IMR-90 (cell line): Measurements from ENCODE around the gene FXYD3. TPM values are rescaled to one million over a fixed set of nuclear protein-coding genes. Genes with fewer than 3 reads are reported as not detected.

Experiments
- ATAC-seq: fragments of 200-7000 bp; cut with Tn5 transposase; 2 replicates; pipeline ENCODE4 v1.9.1; 2020; ENCODE audit warnings: low read depth, mild to moderate bottlenecking, moderate library complexity
- BruUV-seq: library from RNA; stranded (reverse); fragments of 400-500 nt; replicated peaks from 2 replicates; lab custom pipeline; 2021; lab: Mats Ljungman, UMichigan
- CTCF ChIA-PET: fragments of 300-600 bp; formaldehyde crosslinking; extraction: SDS; loops from one replicate; lab custom pipeline; 2021; ENCODE audit warnings: antibody characterized with exemption; lab: Yijun Ruan, JAX
- POLR2A ChIA-PET: fragments of 300-600 bp; sonication (Branson Sonifier 250); formaldehyde crosslinking; loops from one replicate; lab custom pipeline; 2022; ENCODE audit warnings: antibody characterized with exemption; ENCODE audit not compliant: unreplicated experiment; lab: Charles Lee
- DNase-seq: peaks from one replicate; pipeline ENCODE4 v3.0.0; 2013
- H2AFZ ChIP-seq: replicated peaks from 2 replicates; pipeline ENCODE3; 2013; ENCODE audit warnings: low read length, mild to moderate bottlenecking; ENCODE audit not compliant: poor library complexity
- H2AK5ac ChIP-seq: 2 replicates; pipeline ENCODE4 v1.6.1; 2013; ENCODE audit warnings: low read depth, low read length, inconsistent platforms
- H2AK9ac ChIP-seq: replicated peaks from 2 replicates; pipeline ENCODE3; 2013; ENCODE audit warnings: mild to moderate bottlenecking, low read depth, low read length, moderate library complexity; ENCODE audit not compliant: poor library complexity
- H2BK120ac ChIP-seq: 2 replicates; pipeline ENCODE4 v1.6.1; 2013; ENCODE audit warnings: low read depth, low read length, inconsistent platforms
- H2BK15ac ChIP-seq: 3 replicates; pipeline ENCODE4 v1.6.1; 2013; ENCODE audit warnings: low read depth, low read length, inconsistent platforms
- H2BK20ac ChIP-seq: 2 replicates; pipeline ENCODE4 v1.6.1; 2013; ENCODE audit warnings: low read depth, mild to moderate bottlenecking, inconsistent platforms, low read length, moderate library complexity
- H2BK5ac ChIP-seq: 2 replicates; pipeline ENCODE4 v1.6.1; 2013; ENCODE audit warnings: mild to moderate bottlenecking, low read depth, low read length, inconsistent platforms; ENCODE audit not compliant: poor library complexity, severe bottlenecking
- H3K14ac ChIP-seq: replicated peaks from 2 replicates; pipeline ENCODE4 v1.6.1; 2013; ENCODE audit warnings: low read depth, low read length, inconsistent platforms
- H3K18ac ChIP-seq: 2 replicates; pipeline ENCODE4 v1.6.1; 2013; ENCODE audit warnings: low read depth, low read length, control low read depth
- H3K23ac ChIP-seq: 2 replicates; pipeline ENCODE4 v1.6.1; 2013; ENCODE audit warnings: low read depth, low read length, inconsistent platforms
- H3K27ac ChIP-seq: 2 replicates; pipeline ENCODE4 v1.5.1; 2013; ENCODE audit warnings: mild to moderate bottlenecking, control low read depth, low read length; ENCODE audit not compliant: insufficient read depth
- H3K27me3 ChIP-seq: 2 replicates; pipeline ENCODE4 v1.6.1; 2013; ENCODE audit warnings: low read length; ENCODE audit not compliant: control insufficient read depth, insufficient read depth
- H3K36me3 ChIP-seq: 2 replicates; pipeline ENCODE4 v1.6.1; 2013; ENCODE audit warnings: low read length, mixed read lengths; ENCODE audit not compliant: control insufficient read depth, insufficient read depth
- H3K4ac ChIP-seq: 2 replicates; pipeline ENCODE4 v1.6.1; 2013; ENCODE audit warnings: low read depth, low read length, inconsistent platforms
- H3K4me1 ChIP-seq: 2 replicates; pipeline ENCODE4 v1.6.1; 2013; ENCODE audit warnings: low read length, mixed read lengths; ENCODE audit not compliant: control insufficient read depth, insufficient read depth
- H3K4me2 ChIP-seq: 2 replicates; pipeline ENCODE4 v1.6.1; 2013; ENCODE audit warnings: low read depth, mild to moderate bottlenecking, control low read depth, low read length, moderate library complexity
- H3K4me3 ChIP-seq: 2 replicates; pipeline ENCODE4 v1.5.1; 2013; ENCODE audit warnings: low read depth, mild to moderate bottlenecking, control low read depth, low read length, moderate library complexity; ENCODE audit not compliant: insufficient read depth
- H3K56ac ChIP-seq: 2 replicates; pipeline ENCODE4 v1.6.1; 2013; ENCODE audit warnings: low read length, inconsistent platforms; ENCODE audit not compliant: insufficient read depth; ENCODE audit errors: extremely low read depth
- H3K79me1 ChIP-seq, 2 experiments: 2 replicates each; pipeline ENCODE4 v1.6.1; 2013; ENCODE audit warnings: low read length in 2 of 2, inconsistent platforms in 1 of 2, low read depth in 1 of 2
- H3K9ac ChIP-seq: 2 replicates; pipeline ENCODE4 v1.6.1; 2013; ENCODE audit warnings: low read depth, low read length, control low read depth
- H3K9me1 ChIP-seq: 2 replicates; pipeline ENCODE4 v1.6.1; 2013; ENCODE audit warnings: low read length, inconsistent platforms; ENCODE audit not compliant: insufficient read depth
- H3K9me3 ChIP-seq: 2 replicates; pipeline ENCODE4 v1.6.1; 2013; ENCODE audit warnings: low read length; ENCODE audit not compliant: control insufficient read depth, insufficient read depth
- H4K20me1 ChIP-seq: 2 replicates; pipeline ENCODE4 v1.6.1; 2013; ENCODE audit warnings: low read length, inconsistent platforms; ENCODE audit not compliant: insufficient read depth
- H4K5ac ChIP-seq: 2 replicates; pipeline ENCODE4 v1.6.1; 2013; ENCODE audit warnings: mild to moderate bottlenecking, low read depth, low read length, control low read depth
- H4K8ac ChIP-seq, 2 experiments: 2 replicates each; pipeline ENCODE4 v1.6.1; 2013; ENCODE audit warnings: low read depth in 2 of 2, low read length in 2 of 2, control low read depth in 1 of 2, inconsistent platforms in 1 of 2
- H4K91ac ChIP-seq: 2 replicates; pipeline ENCODE4 v1.6.1; 2013; ENCODE audit warnings: low read depth, low read length, inconsistent platforms; ENCODE audit not compliant: insufficient read depth
- CHD1 ChIP-seq: IDR thresholded peaks from 2 replicates; pipeline ENCODE4 v1.6.1; 2012; ENCODE audit warnings: low read depth, low read length, improper control_type of control experiment
- WGBS, 2 experiments: methylation state at CpG; one replicate each; pipeline versions ENCODE4 v1.1.5 to v1.1.7; 2013; ENCODE audit warnings: missing lambda C conversion rate in 2 of 2; ENCODE audit not compliant: insufficient read length in 1 of 2; ENCODE audit errors: extremely low coverage in 2 of 2; 5-methylcytosine and 5-hydroxymethylcytosine counted together
- dilution Hi-C: fragments of 300-500 bp; cut with HindIII; formaldehyde crosslinking; loops from one replicate; pipeline ENCODE4 v1.14.3; 2018; ENCODE audit warnings: low sequenced_read_pairs; ENCODE audit not compliant: unreplicated experiment
- in situ Hi-C: fragments of 300-500 bp; cut with MboI; formaldehyde crosslinking; loops from 3 replicates; pipeline ENCODE4 v1.14.3; 2019; ENCODE audit warnings: low sequenced_read_pairs, inconsistent platforms, mixed read lengths
- intact Hi-C: fragments of 100-400 bp; cut with micrococcal nuclease; formaldehyde crosslinking; loops from 2 replicates; pipeline ENCODE4 v1.10.0; 2022
- polyA plus RNA-seq, 3 experiments: library from polyadenylated mRNA; depleted of rRNA; stranded (reverse); fragments of >200 nt; gene quantifications; 2 replicates each; pipeline ENCODE4 v1.2.3, GENCODE V29; 2012; ENCODE audit warnings: low replicate concordance in 1 of 3
- total RNA-seq: library from RNA; depleted of rRNA; stranded (reverse); fragments of >200 nt; gene quantifications from 2 replicates; pipeline ENCODE4 v1.2.3, GENCODE V29; 2012

The FXYD3 gene
- total and polyA plus RNA-seq, 2 of the 4 experiments (the other 2 are of a cell fraction) = not detected

DNA sequence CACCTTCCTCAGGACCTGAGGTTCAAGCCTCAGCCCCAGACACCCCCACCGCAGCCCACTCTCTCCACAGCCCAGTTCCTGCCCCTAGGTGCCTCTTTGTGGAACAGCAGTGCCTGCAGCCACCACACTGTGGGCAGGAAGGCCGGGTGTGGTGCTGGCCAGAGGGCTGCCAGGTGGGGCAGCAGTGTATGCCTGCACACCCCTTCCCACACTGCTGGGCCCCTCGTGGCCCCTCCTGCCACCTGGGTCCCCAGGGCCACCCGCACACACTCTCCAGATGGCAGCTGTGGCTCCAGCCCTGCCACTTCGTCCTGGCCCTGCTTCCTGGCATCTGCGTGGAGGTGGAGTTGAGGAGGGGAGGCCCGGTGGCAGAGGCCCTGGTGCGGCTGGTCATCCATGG lies 39.0 kb upstream of the FXYD3 start:
- Histone ChIP-seq H4K91ac (no peak overlapping the region), H2AK5ac (no peak overlapping the region), H3K18ac (no peak overlapping the region), H3K27me3 (peaks cover 12% of the 10 kb centered on the region), H2AFZ (no peak overlapping the region), H2BK5ac (no peak overlapping the region), H3K79me1 (no peaks in the 10 kb centered on the region), H3K36me3 (no peaks in the 10 kb centered on the region), H3K56ac (no peak overlapping the region), H4K20me1 (no peaks in the 10 kb centered on the region), H3K9me3 (no peaks in the 10 kb centered on the region), H2BK120ac (no peak overlapping the region), H3K4me3 (no peak overlapping the region), H4K8ac (no peak overlapping the region), H2AK9ac (no peak overlapping the region), H3K4me2 (no peak overlapping the region), H4K5ac (no peak overlapping the region), H3K27ac (no peak overlapping the region), H2BK20ac (no peak overlapping the region), H2BK15ac (no peak overlapping the region), H3K4ac (no peak overlapping the region), H3K9ac (no peak overlapping the region), H3K4me1 (no peaks in the 10 kb centered on the region), H3K9me1 (no peaks in the 10 kb centered on the region), H3K23ac (no peak overlapping the region), H3K14ac (no peak overlapping the region)
- 60% methylated on average over 1 of the region's 8 CpGs; no CpG with 5 or more reads in 1 of the 2 experiments for WGBS, 2 experiments
- CTCF ChIA-PET = no interaction called here
- POLR2A ChIA-PET = no interaction called here
- in situ Hi-C loops = no loop called here
- TF ChIP-seq CHD1 = no peak
- no peak for DNase-seq
- dilution Hi-C loops = no loop called here
- no peak for ATAC-seq
- no TSS peak for BruUV-seq
- intact Hi-C loops = no loop called here
